Body of pancreas (tissue), 4 donors: ENCODE measurements around the gene PRSS57.

ENCODE experiments used
- CTCF ChIP-seq, 7 experiments: fragments of 450-650 bp in 4 of 7; fragments of 200-600 bp in 3 of 7; sonication (generic) in 3 of 7; IDR thresholded peaks; one replicate each; pipeline ENCODE4 v1.5.1; 2016 to 2019; ENCODE audit warnings: antibody characterized with exemption in 7 of 7
- POLR2A ChIP-seq, 3 donors: fragments of 450-650 bp; IDR thresholded peaks; one replicate each; pipeline ENCODE4 v1.6.1; 2016; ENCODE audit warnings: antibody characterized with exemption in 3 of 3, mild to moderate bottlenecking in 2 of 3

- no peak for TF ChIP-seq CTCF (IDR thresholded peaks at IDR 0.05)
- no peak for TF ChIP-seq POLR2A (IDR thresholded peaks at IDR 0.05)
These were observed 20.1 kb upstream of the PRSS57 start for GRCh38 chr19:715347-715746.
